ENCODE measurements around the gene GPI.
"Not testable (repeated sequence)": the region's sequence is repeated elsewhere in the genome, so short reads cannot be mapped to it uniquely, and the experiment has no call there.

DNA sequence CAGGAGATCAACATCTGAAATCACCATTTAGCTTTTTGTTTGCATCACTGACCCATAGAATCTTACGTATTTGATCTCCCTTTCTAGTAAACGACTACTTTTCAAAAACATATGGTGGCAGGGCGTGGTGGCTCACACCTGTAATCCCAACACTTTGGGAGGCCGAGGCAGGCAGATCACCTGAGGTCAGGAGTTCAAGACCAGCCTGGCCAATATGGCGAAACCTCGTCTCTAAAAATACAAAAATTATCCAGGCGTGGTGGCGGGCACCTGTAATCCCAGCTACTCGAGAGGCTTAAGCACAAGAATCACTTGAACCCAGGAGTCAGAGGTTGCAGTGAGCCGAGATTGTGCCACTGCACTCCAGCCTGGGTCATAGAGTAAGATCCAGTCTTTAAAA is 33.4 kb upstream of the GPI start:
- TF ChIP-seq, protein P1, sequence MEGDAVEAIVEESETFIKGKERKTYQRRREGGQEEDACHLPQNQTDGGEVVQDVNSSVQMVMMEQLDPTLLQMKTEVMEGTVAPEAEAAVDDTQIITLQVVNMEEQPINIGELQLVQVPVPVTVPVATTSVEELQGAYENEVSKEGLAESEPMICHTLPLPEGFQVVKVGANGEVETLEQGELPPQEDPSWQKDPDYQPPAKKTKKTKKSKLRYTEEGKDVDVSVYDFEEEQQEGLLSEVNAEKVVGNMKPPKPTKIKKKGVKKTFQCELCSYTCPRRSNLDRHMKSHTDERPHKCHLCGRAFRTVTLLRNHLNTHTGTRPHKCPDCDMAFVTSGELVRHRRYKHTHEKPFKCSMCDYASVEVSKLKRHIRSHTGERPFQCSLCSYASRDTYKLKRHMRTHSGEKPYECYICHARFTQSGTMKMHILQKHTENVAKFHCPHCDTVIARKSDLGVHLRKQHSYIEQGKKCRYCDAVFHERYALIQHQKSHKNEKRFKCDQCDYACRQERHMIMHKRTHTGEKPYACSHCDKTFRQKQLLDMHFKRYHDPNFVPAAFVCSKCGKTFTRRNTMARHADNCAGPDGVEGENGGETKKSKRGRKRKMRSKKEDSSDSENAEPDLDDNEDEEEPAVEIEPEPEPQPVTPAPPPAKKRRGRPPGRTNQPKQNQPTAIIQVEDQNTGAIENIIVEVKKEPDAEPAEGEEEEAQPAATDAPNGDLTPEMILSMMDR (IDR thresholded peaks at IDR 0.05): not testable (repeated sequence)
- TF ChIP-seq POLR2AphosphoS5 (IDR thresholded peaks at IDR 0.05; ENCODE audit: low read depth, low read length): not testable (repeated sequence)
- TF ChIP-seq, protein P2, sequence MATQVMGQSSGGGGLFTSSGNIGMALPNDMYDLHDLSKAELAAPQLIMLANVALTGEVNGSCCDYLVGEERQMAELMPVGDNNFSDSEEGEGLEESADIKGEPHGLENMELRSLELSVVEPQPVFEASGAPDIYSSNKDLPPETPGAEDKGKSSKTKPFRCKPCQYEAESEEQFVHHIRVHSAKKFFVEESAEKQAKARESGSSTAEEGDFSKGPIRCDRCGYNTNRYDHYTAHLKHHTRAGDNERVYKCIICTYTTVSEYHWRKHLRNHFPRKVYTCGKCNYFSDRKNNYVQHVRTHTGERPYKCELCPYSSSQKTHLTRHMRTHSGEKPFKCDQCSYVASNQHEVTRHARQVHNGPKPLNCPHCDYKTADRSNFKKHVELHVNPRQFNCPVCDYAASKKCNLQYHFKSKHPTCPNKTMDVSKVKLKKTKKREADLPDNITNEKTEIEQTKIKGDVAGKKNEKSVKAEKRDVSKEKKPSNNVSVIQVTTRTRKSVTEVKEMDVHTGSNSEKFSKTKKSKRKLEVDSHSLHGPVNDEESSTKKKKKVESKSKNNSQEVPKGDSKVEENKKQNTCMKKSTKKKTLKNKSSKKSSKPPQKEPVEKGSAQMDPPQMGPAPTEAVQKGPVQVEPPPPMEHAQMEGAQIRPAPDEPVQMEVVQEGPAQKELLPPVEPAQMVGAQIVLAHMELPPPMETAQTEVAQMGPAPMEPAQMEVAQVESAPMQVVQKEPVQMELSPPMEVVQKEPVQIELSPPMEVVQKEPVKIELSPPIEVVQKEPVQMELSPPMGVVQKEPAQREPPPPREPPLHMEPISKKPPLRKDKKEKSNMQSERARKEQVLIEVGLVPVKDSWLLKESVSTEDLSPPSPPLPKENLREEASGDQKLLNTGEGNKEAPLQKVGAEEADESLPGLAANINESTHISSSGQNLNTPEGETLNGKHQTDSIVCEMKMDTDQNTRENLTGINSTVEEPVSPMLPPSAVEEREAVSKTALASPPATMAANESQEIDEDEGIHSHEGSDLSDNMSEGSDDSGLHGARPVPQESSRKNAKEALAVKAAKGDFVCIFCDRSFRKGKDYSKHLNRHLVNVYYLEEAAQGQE (IDR thresholded peaks at IDR 0.05; ENCODE audit: insufficient read depth in 1 of 2, low read depth in 2 of 2, low read length in 1 of 2): not testable (repeated sequence)

All from Panc1 (cell line).